Inflammatory macrophage (primary cell): ENCODE results near the gene C2orf49.
A peak's percentile ranks its signal among the peaks of the same experiment; 100 is the strongest.

ENCODE experiments used
- DNase-seq, 2 donors: peaks; one replicate each; pipeline ENCODE4 v3.0.0-alpha.2; 2020 to 2022

The C2orf49 gene

DNA sequence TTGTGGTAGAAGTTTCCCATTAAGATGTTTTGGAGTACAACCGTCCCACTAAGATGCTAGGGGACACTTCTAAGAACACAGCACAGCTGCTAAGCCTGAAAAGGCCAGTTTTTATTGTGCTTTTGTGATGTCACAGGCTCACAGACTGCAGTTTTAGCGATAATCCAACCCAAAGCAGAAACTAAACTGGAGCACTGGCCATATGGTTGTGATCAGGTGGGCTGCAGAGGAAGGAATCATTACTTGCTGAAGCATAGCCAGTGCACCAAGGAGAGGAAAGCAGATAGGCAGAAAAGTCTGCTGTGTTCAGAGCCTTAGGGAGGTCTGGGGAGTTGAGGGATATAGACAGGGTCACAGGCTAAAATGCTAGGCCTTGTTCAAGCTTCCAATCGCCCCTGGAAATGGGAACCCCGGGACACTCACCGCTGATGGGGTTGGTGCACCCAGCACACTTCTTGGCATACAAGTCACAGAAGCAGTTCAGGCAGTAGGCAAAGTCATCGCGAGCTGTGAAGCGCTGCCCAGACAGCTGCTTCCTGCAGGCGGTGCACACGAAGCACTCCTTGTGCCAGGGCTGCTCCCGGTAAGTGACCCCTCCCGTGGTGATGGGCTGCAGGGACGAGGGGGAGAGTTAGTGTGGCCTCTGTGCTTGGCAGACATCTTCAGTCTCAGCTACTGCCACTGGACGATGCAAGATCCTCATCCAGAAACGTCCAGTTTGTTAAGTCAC, 25.7 kb downstream of the C2orf49 start:
- no peak for DNase-seq

DNA sequence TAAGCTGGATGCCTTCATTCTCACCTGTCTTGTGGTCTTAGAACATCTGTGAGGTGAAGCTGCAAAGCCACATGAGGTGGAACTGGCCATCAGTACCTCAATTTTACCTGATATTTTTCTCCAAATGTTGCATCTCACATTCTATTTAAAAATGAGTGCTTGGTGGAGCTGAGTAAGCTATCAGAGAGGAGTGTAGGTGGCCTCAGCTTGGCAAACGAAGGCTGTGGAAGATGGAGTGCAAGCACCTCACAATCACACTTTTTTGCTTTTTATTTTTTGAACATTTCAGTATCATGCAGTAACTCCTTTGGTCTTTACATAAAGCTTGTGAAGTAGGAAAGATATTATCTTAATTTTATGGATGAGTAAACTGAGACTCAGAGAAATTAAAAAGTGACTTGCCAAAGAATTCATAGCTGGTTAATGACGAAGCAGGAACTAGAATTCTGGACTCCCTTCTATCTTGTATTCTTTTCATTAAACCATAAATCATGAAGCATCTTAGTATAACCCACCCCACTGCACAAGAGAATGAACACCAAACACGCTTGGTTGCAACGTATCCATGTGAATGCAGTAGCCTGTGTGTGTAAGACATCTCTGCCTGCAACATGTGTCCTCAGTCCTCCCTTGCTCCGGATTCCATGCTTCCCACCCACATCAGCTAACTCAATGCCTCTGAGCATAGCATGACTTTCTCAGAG, 27.2 kb downstream of the C2orf49 start:
- no peak for DNase-seq

GRCh38 chr2:105365206-105365605, 27.9 kb downstream of the C2orf49 start:
- DNase-seq: no peak

- no peak for DNase-seq
Observed at GRCh38 chr2:105368759-105369408, 31.5 kb downstream of the C2orf49 start.

- DNase-seq: peak; percentile 82 to 89
Observed at GRCh38 chr2:105369777-105370690, 32.7 kb downstream of the C2orf49 start.

DNA sequence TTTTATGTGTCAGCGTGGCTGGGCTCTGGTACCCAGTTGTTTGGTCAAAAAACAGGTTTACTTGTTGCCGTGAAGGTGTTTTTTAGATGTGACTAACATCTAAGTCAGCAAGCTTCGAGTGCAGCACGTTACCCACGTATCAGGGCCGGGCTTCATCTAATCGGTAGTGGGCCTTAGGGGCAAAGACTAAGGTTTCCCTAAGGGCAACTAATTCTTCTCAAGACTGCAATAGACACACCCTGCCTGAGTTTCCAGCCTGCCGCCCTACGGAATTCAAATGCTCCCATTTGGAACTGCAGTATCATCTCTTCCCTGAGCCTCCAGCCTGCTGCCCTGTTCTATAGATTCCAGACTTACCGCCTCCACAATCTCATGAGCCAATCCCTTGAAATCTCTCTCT, 33.8 kb downstream of the C2orf49 start:
- DNase-seq: no peak

DNA sequence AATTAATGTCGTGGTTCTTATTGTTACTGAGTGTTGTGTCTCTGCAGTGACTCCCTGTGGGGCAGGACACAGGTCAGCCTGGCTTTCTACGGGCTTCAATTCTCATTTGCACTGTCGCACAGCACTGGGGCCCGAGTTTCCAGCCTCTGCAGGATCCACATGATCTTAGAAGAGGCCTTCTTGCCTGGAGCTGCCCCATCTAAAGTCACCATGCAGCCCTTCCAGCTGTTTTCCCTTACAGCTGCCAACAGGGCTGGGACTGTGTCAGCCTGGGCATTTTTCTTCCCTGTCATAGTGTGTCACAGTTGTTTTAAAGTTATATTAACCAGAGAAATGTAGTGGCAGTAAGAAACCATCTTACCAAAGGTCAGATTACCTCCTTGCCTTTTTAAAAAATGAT, 34.5 kb downstream of the C2orf49 start:
- DNase-seq: no peak

- DNase-seq: no peak
Observed at GRCh38 chr2:105373344-105373781, 36.0 kb downstream of the C2orf49 start.

- DNase-seq: no peak
Observed at GRCh38 chr2:105373895-105374401, 36.6 kb downstream of the C2orf49 start.

- DNase-seq: no peak
Observed at GRCh38 chr2:105375001-105375561, 37.7 kb downstream of the C2orf49 start.

DNA sequence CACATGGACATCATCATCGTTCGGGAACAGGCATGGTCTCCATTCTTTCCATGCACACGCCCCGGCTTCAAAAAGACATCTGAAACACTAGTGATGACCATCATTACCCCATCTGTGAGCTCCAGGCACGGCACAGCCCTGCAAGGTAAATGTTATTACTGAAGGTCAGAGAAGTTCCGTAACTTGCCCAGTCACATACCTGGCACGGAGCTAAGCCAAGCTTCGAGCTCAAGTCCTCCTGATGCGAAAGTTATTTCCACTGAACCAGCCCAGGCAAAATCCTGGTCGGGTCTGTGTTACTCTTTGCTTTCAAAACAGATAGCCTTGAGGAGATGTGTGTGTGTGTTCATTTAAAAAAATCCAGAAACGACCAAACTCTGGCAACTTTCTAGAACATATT, 38.7 kb downstream of the C2orf49 start:
- DNase-seq: no peak

- DNase-seq: no peak
Observed at GRCh38 chr2:105376789-105377240, 39.5 kb downstream of the C2orf49 start.

DNA sequence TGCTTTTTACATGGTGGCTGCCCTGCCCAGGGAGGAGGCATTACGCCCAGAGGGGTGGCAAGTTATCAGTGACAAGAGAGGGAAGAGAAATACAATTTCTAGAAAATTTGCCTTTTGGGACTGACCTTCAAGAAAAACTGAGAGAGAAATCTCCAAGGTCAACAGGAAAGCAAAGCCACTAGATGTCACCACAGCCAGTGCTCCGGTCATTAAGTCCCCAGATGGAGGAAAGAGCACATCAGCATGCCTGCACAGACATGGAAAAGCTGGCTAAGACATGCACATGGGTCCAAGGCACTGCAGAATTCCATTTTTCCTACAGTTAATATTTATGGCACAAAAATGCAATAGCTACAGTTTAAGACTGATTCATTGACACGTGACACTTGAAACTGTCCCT, 40.5 kb downstream of the C2orf49 start:
- DNase-seq: peak in 1 of 2 donors; percentile 13

GRCh38 chr2:105378276-105378840, 41.0 kb downstream of the C2orf49 start:
- DNase-seq: no peak

GRCh38 chr2:105378921-105379383, 41.6 kb downstream of the C2orf49 start:
- no peak for DNase-seq

- peak; percentile 27 to 44 for DNase-seq
Observed at GRCh38 chr2:105379741-105380186, 42.4 kb downstream of the C2orf49 start.

DNA sequence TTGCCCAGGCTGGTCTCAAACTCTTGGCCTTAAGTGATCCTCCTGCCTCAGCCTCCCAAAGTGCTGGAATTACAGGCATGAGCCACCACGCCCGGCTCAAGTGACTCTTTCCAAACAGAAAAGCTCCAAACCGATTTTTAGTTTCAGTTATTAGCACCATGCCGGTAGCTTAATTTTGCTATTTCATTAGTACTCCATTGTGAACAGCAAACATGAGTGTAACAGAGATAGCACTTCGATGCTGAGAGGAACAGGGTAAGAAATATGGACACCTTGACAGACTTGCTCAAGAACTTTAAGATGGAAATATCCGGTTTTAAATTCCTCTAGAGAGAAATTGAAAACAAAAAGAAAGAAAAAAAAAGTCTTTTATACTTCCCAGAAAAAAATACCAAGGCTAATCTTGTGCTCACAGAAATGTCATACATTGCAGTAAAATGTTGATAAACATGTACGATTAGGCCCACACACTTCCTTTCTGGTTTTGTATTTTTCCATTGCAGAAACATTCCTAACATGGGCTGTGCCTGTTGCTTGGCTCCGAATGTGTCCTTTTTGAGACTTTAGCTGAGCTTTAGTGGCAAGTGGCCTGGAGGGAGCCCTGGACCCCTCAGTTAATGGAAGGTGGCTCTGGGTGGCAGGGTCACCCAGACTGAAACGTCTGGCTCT, 43.2 kb downstream of the C2orf49 start:
- no peak for DNase-seq

GRCh38 chr2:105381101-105381668, 43.8 kb downstream of the C2orf49 start:
- DNase-seq: no peak

- no peak for DNase-seq
Observed at GRCh38 chr2:105382177-105382576, 44.8 kb downstream of the C2orf49 start.

GRCh38 chr2:105383432-105384166, 46.3 kb downstream of the C2orf49 start:
- peak; percentile 50 to 74 for DNase-seq
